ENCODE measurements around the gene WWTR1.
A peak's percentile ranks its signal among the peaks of the same experiment; 100 is the strongest.

Gene WWTR1

GRCh38 chr3:149534082-149534481, 123.7 kb downstream of the WWTR1 start:
- DNase-seq (ENCODE audit: low read depth): no peak

- no peak for DNase-seq (ENCODE audit: low read depth)
Measured at GRCh38 chr3:149532489-149533180, 125.2 kb downstream of the WWTR1 start.

GRCh38 chr3:149529099-149529498, 128.7 kb downstream of the WWTR1 start:
- DNase-seq (ENCODE audit: low read depth): no peak

- no peak for DNase-seq (ENCODE audit: low read depth)
Measured at GRCh38 chr3:149528340-149528650, 129.5 kb downstream of the WWTR1 start.

- no peak for DNase-seq (ENCODE audit: low read depth)
Measured at GRCh38 chr3:149527531-149528339, 130.1 kb downstream of the WWTR1 start.

GRCh38 chr3:149523512-149524299, 134.1 kb downstream of the WWTR1 start:
- DNase-seq (ENCODE audit: low read depth): peak; percentile 34

- DNase-seq (ENCODE audit: low read depth): peak; percentile 45
Measured at GRCh38 chr3:149519912-149520311, 137.9 kb downstream of the WWTR1 start.

GRCh38 chr3:149516920-149517319, 140.9 kb downstream of the WWTR1 start:
- no peak for DNase-seq (ENCODE audit: low read depth)

- DNase-seq (ENCODE audit: low read depth): no peak
Measured at GRCh38 chr3:149515249-149515648, 142.6 kb downstream of the WWTR1 start.

- no peak for DNase-seq (ENCODE audit: low read depth)
Measured at GRCh38 chr3:149514471-149514870, 143.4 kb downstream of the WWTR1 start.

GRCh38 chr3:149512073-149512782, 145.6 kb downstream of the WWTR1 start:
- DNase-seq (ENCODE audit: low read depth): peak; percentile 50

GRCh38 chr3:149511040-149511626, 146.7 kb downstream of the WWTR1 start:
- DNase-seq (ENCODE audit: low read depth): no peak

- no peak for DNase-seq (ENCODE audit: low read depth)
Measured at GRCh38 chr3:149510480-149510879, 147.3 kb downstream of the WWTR1 start.

GRCh38 chr3:149509526-149509925, 148.3 kb downstream of the WWTR1 start:
- no peak for DNase-seq (ENCODE audit: low read depth)

GRCh38 chr3:149507491-149508324, 150.1 kb downstream of the WWTR1 start:
- peak; percentile 75 for DNase-seq (ENCODE audit: low read depth)

- DNase-seq (ENCODE audit: low read depth): no peak
Measured at GRCh38 chr3:149506965-149507364, 150.9 kb downstream of the WWTR1 start.

GRCh38 chr3:149506540-149506939, 151.3 kb downstream of the WWTR1 start:
- no peak for DNase-seq (ENCODE audit: low read depth)

GRCh38 chr3:149502438-149502837, 155.4 kb downstream of the WWTR1 start:
- DNase-seq (ENCODE audit: low read depth): no peak

- peak; percentile 79 for DNase-seq (ENCODE audit: low read depth)
Measured at GRCh38 chr3:149501524-149501923, 156.3 kb downstream of the WWTR1 start.

GRCh38 chr3:149497966-149498670, 159.7 kb downstream of the WWTR1 start:
- DNase-seq (ENCODE audit: low read depth): no peak

Measured in amniotic epithelial cell (primary cell).